Common myeloid progenitor, CD34-positive (primary cell): ENCODE measurements around the gene NISCH.

Experiments
- CTCF ChIA-PET: fragments of 350-600 bp; sonication (Branson Sonifier 250); formaldehyde crosslinking; loops from one replicate; lab custom pipeline; 2021; ENCODE audit warnings: antibody characterized with exemption; lab: Charles Lee
- POLR2A ChIA-PET: fragments of 350-600 bp; sonication (Branson Sonifier 250); formaldehyde crosslinking; loops from one replicate; lab custom pipeline; 2021; ENCODE audit warnings: antibody characterized with exemption; lab: Charles Lee
- DNase-seq, 3 donors: peaks; one replicate each; pipeline versions ENCODE4 v3.0.0 to v3.0.0-alpha.2; 2013
- H3K27ac ChIP-seq, 2 experiments: 1 replicate in 1 of 2; 2 replicates in 1 of 2; pipeline ENCODE4 v1.7.0; 2013; ENCODE audit warnings: inconsistent platforms in 2 of 2, low read length in 2 of 2, mild to moderate bottlenecking in 2 of 2, low read depth in 1 of 2, moderate library complexity in 1 of 2; ENCODE audit not compliant: severe bottlenecking in 2 of 2, insufficient read depth in 1 of 2, poor library complexity in 1 of 2
- H3K27me3 ChIP-seq, 5 experiments: replicated peaks in 2 of 5; 1 replicate in 3 of 5; 2 replicates in 2 of 5; pipeline versions ENCODE4 v1.6.1 to v1.7.0; 2013; ENCODE audit warnings: low read length in 4 of 5, mild to moderate bottlenecking in 2 of 5, moderate library complexity in 2 of 5, inconsistent platforms in 1 of 5; ENCODE audit not compliant: insufficient read depth in 5 of 5, control insufficient read depth in 4 of 5
- H3K36me3 ChIP-seq, 4 experiments: 1 replicate in 2 of 4; 2 replicates in 2 of 4; pipeline versions ENCODE4 v1.6.1 to v1.7.0; 2013; ENCODE audit warnings: low read length in 3 of 4, control low read depth in 1 of 4, mild to moderate bottlenecking in 1 of 4; ENCODE audit not compliant: control insufficient read depth in 4 of 4, insufficient read depth in 4 of 4
- H3K4me1 ChIP-seq, 4 experiments: 1 replicate in 3 of 4; 2 replicates in 1 of 4; pipeline versions ENCODE4 v1.6.1 to v1.7.1; 2013; ENCODE audit warnings: low read length in 3 of 4, mild to moderate bottlenecking in 3 of 4, control low read depth in 1 of 4, inconsistent platforms in 1 of 4, moderate library complexity in 1 of 4; ENCODE audit not compliant: control insufficient read depth in 4 of 4, insufficient read depth in 4 of 4; ENCODE audit errors: control extremely low read depth in 1 of 4
- H3K4me3 ChIP-seq, 7 experiments: 1 replicate in 4 of 7; 2 replicates in 3 of 7; pipeline versions ENCODE4 v1.5.1 to v1.7.0; 2013; ENCODE audit warnings: mild to moderate bottlenecking in 7 of 7, low read length in 6 of 7, moderate library complexity in 6 of 7, inconsistent platforms in 2 of 7, low read depth in 2 of 7, control low read depth in 1 of 7; ENCODE audit not compliant: insufficient read depth in 4 of 7, control insufficient read depth in 1 of 7; ENCODE audit errors: extremely low read depth in 1 of 7
- H3K9me3 ChIP-seq, 5 experiments: 1 replicate in 4 of 5; 2 replicates in 1 of 5; pipeline versions ENCODE4 v1.6.1 to v1.7.1; 2013; ENCODE audit warnings: low read length in 4 of 5, mild to moderate bottlenecking in 2 of 5, inconsistent platforms in 1 of 5, low read depth in 1 of 5, moderate library complexity in 1 of 5; ENCODE audit not compliant: control insufficient read depth in 4 of 5, insufficient read depth in 2 of 5; ENCODE audit errors: control extremely low read depth in 1 of 5
- WGBS: methylation state at CpG from one replicate; pipeline ENCODE4 v1.1.5; 2013; ENCODE audit not compliant: insufficient coverage; 5-methylcytosine and 5-hydroxymethylcytosine counted together

The NISCH gene

GRCh38 chr3:52434491-52435115 is 20.8 kb upstream of the NISCH start:
- no peak for DNase-seq
- H3K4me3 ChIP-seq: no peak overlapping the region
- H3K4me1 ChIP-seq: peaks cover 0 to 8% (median 0%) of the 10 kb centered on the region in 4 experiments
- WGBS: 98% methylated on average over 5 of the region's 9 CpGs
- H3K27ac ChIP-seq: no peak overlapping the region
- POLR2A ChIA-PET: no interaction called here
- CTCF ChIA-PET: interaction anchor here (1.3 to 25.7 kb wide), 3 partner anchors 13 to 22 kb away, joined by 3 to 477 read pairs (median 27); partner anchors contain the start of genes NISCH, SEMA3G and TNNC1
- no peaks in the 10 kb centered on the region for H3K9me3 ChIP-seq
- H3K36me3 ChIP-seq: no peaks in the 10 kb centered on the region
- peaks cover 0 to 1% (median 0%) of the 10 kb centered on the region in 5 experiments for H3K27me3 ChIP-seq

GRCh38 chr3:52435246-52436101 is 19.9 kb upstream of the NISCH start:
- ChIA-PET POLR2A (no interaction called here), CTCF (interaction anchor here (1.3 to 25.7 kb wide), 3 partner anchors 12 to 22 kb away, joined by 3 to 477 read pairs (median 27); partner anchors contain the start of genes NISCH, SEMA3G and TNNC1)
- over 99% methylated on average over 21 of the region's 32 CpGs for WGBS
- H3K36me3 ChIP-seq: no peaks in the 10 kb centered on the region
- DNase-seq: no peak
- no peaks in the 10 kb centered on the region for H3K9me3 ChIP-seq
- H3K4me1 ChIP-seq: peaks cover 0 to 8% (median 0%) of the 10 kb centered on the region in 4 experiments
- H3K27ac ChIP-seq: no peak overlapping the region
- no peak overlapping the region for H3K4me3 ChIP-seq
- H3K27me3 ChIP-seq: peaks cover 0 to 1% (median 0%) of the 10 kb centered on the region in 5 experiments

GRCh38 chr3:52436500-52437149 is 18.8 kb upstream of the NISCH start:
- Histone ChIP-seq H3K4me3 (no peak overlapping the region), H3K27me3 (peaks cover 0 to 1% (median 0%) of the 10 kb centered on the region in 5 experiments), H3K27ac (no peak overlapping the region), H3K4me1 (peaks cover 0 to 8% (median 0%) of the 10 kb centered on the region in 4 experiments), H3K9me3 (no peaks in the 10 kb centered on the region), H3K36me3 (no peaks in the 10 kb centered on the region)
- POLR2A ChIA-PET: no interaction called here
- DNase-seq: no peak
- CTCF ChIA-PET: interaction anchor here (5.8 to 25.7 kb wide), 2 partner anchors 11 to 24 kb away, joined by 27 to 477 read pairs; partner anchors contain the start of genes NISCH, SEMA3G and TNNC1
- WGBS: 92% methylated on average over 5 of the region's 13 CpGs

- Histone ChIP-seq H3K9me3 (no peaks in the 10 kb centered on the region), H3K4me1 (peaks cover 0 to 8% (median 0%) of the 10 kb centered on the region in 4 experiments), H3K27ac (no peak overlapping the region), H3K4me3 (no peak overlapping the region), H3K36me3 (no peaks in the 10 kb centered on the region), H3K27me3 (peaks cover 0 to 1% (median 0%) of the 10 kb centered on the region in 5 experiments)
- no peak for DNase-seq
- ChIA-PET CTCF (interaction anchor here (0.6 to 5.8 kb wide), 2 partner anchors 25 to 255 kb away, joined by 4 to 27 read pairs; no protein-coding TSS in a partner anchor), POLR2A (no interaction called here)
- 97% methylated on average over 13 of the region's 15 CpGs for WGBS
Measured at GRCh38 chr3:52437326-52438103, 17.9 kb upstream of the NISCH start.

GRCh38 chr3:52438104-52438376 is 17.4 kb upstream of the NISCH start:
- Histone ChIP-seq H3K4me3 (no peak overlapping the region), H3K4me1 (peaks cover 0 to 8% (median 0%) of the 10 kb centered on the region in 4 experiments), H3K36me3 (no peaks in the 10 kb centered on the region), H3K9me3 (no peaks in the 10 kb centered on the region), H3K27ac (no peak overlapping the region), H3K27me3 (peaks cover 0 to 1% (median 0%) of the 10 kb centered on the region in 5 experiments)
- WGBS: 97% methylated on average over 6 of the region's 6 CpGs
- no peak for DNase-seq
- ChIA-PET CTCF (interaction anchor here (0.6 to 5.8 kb wide), 5 partner anchors 9 to 255 kb away, joined by 3 to 27 read pairs (median 7); no protein-coding TSS in a partner anchor), POLR2A (no interaction called here)

GRCh38 chr3:52438579-52439425 is 16.6 kb upstream of the NISCH start:
- DNase-seq: no peak
- Histone ChIP-seq H3K4me1 (peaks cover 0 to 8% (median under 1%) of the 10 kb centered on the region in 4 experiments), H3K27me3 (peaks cover 0 to under 1% (median 0%) of the 10 kb centered on the region in 5 experiments), H3K36me3 (no peaks in the 10 kb centered on the region), H3K9me3 (no peaks in the 10 kb centered on the region), H3K27ac (no peak overlapping the region), H3K4me3 (no peak overlapping the region)
- ChIA-PET CTCF (interaction anchor here (0.9 to 5.8 kb wide), 6 partner anchors 9 to 33 kb away, joined by 3 to 27 read pairs (median 6); no protein-coding TSS in a partner anchor), POLR2A (no interaction called here)
- 97% methylated on average over 7 of the region's 9 CpGs for WGBS
